Progenitor cell of endocrine pancreas (in vitro differentiated cells): ENCODE measurements around the gene PGF. TPM values are rescaled to one million over a fixed set of nuclear protein-coding genes. Genes with fewer than 3 reads are reported as not detected.

Source experiments
- DNase-seq: peaks from one replicate; pipeline ENCODE4 v3.0.0; 2021; ENCODE audit warnings: low spot score; ENCODE audit not compliant: unreplicated experiment
- H3K27ac Mint-ChIP-seq: 2 replicates; pipeline ENCODE4 v1.8.0; 2021; ENCODE audit warnings: mild to moderate bottlenecking, moderate library complexity, mixed read lengths
- H3K27me3 Mint-ChIP-seq: 2 replicates; pipeline ENCODE4 v1.8.0; 2021; ENCODE audit warnings: mixed read lengths
- H3K36me3 Mint-ChIP-seq: 2 replicates; pipeline ENCODE4 v1.8.0; 2022; ENCODE audit warnings: mixed read lengths; ENCODE audit not compliant: insufficient read depth
- H3K4me1 Mint-ChIP-seq: 2 replicates; pipeline ENCODE4 v1.8.0; 2021; ENCODE audit warnings: low read depth, mixed read lengths
- H3K4me3 Mint-ChIP-seq: 2 replicates; pipeline ENCODE4 v1.8.0; 2021; ENCODE audit warnings: low read depth, mild to moderate bottlenecking, moderate library complexity, mixed read lengths
- H3K9me3 Mint-ChIP-seq: 2 replicates; pipeline ENCODE4 v1.8.0; 2021; ENCODE audit warnings: low read depth, mixed read lengths
- total RNA-seq: library from RNA; stranded (reverse); gene quantifications from 2 replicates; pipeline ENCODE4 v1.2.1, GENCODE V29; 2021
- TF ChIP-seq, protein P1 (sequence below): fragments of 200-600 bp; sonication (generic); IDR thresholded peaks from one replicate; pipeline ENCODE4 v1.5.0; 2021; ENCODE audit warnings: antibody characterized with exemption, mild to moderate bottlenecking; ENCODE audit not compliant: unreplicated experiment

Gene PGF
- total RNA-seq, 1 donor from 2014 or later = 3.5 TPM

GRCh38 chr14:74896400-74896799 lies 59.0 kb downstream of the PGF start:
- Mint-ChIP-seq H3K4me1 (peaks cover 18% of the 10 kb centered on the region), H3K27ac (no peak overlapping the region), H3K27me3 (no peaks in the 10 kb centered on the region), H3K36me3 (peaks cover 41% of the 10 kb centered on the region), H3K9me3 (no peaks in the 10 kb centered on the region), H3K4me3 (no peak overlapping the region)
- no peak for DNase-seq
- TF ChIP-seq, protein P1, sequence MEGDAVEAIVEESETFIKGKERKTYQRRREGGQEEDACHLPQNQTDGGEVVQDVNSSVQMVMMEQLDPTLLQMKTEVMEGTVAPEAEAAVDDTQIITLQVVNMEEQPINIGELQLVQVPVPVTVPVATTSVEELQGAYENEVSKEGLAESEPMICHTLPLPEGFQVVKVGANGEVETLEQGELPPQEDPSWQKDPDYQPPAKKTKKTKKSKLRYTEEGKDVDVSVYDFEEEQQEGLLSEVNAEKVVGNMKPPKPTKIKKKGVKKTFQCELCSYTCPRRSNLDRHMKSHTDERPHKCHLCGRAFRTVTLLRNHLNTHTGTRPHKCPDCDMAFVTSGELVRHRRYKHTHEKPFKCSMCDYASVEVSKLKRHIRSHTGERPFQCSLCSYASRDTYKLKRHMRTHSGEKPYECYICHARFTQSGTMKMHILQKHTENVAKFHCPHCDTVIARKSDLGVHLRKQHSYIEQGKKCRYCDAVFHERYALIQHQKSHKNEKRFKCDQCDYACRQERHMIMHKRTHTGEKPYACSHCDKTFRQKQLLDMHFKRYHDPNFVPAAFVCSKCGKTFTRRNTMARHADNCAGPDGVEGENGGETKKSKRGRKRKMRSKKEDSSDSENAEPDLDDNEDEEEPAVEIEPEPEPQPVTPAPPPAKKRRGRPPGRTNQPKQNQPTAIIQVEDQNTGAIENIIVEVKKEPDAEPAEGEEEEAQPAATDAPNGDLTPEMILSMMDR = no peak

DNA sequence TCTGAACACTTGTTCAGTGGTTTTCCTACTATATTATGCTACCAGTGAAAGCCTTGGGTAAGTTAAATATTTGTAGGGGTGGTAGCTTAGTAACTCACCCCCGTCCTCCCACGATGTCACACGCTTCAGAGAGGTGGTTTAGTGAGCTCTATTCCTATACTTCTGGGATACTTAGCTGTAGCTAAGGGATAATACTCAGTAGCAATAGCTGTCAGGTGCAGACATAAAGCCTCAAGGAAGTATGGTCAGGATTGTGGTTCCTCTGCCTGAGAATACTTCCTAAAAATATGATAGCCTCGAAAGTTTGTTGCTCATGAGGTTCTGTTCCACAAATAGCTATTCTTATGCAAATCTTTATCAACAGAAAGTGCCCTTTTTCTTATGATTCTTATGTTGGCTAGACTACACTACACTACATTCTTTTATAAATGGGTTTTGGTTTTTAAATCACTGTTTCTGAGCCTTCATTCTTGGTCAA lies 61.7 kb downstream of the PGF start:
- TF ChIP-seq, protein P1 = no peak
- Mint-ChIP-seq H3K4me3 (no peak overlapping the region), H3K36me3 (peaks cover 29% of the 10 kb centered on the region), H3K27me3 (no peaks in the 10 kb centered on the region), H3K9me3 (no peaks in the 10 kb centered on the region), H3K27ac (no peak overlapping the region), H3K4me1 (peaks cover 10% of the 10 kb centered on the region)
- no peak for DNase-seq

DNA sequence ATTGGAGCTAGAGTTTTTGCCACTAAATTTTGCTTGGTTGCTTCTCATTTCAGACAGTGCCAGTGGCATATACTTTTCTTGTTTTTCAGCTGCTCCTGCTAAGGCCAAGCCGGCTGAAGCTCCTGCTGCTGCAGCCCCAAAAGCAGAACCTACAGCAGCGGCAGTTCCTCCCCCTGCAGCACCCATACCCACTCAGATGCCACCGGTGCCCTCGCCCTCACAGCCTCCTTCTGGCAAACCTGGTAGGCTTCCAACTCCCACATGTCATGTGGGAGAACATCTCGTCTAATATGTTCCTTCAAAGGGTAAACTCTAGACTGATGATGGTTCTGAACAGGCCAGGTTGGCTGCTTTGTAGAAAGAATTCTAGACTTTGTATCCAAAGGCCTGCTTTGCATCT lies 62.7 kb downstream of the PGF start:
- H3K4me1 Mint-ChIP-seq = peaks cover 7% of the 10 kb centered on the region
- TF ChIP-seq, protein P1 = no peak

GRCh38 chr14:74891870-74892269 lies 63.5 kb downstream of the PGF start:
- DNase-seq = no peak
- Mint-ChIP-seq H3K27ac (no peak overlapping the region), H3K36me3 (peaks cover 27% of the 10 kb centered on the region), H3K27me3 (no peaks in the 10 kb centered on the region), H3K4me1 (peaks cover 3% of the 10 kb centered on the region), H3K9me3 (no peaks in the 10 kb centered on the region), H3K4me3 (no peak overlapping the region)
- TF ChIP-seq, protein P1 = no peak

More for the DNA sequence above, 62.7 kb downstream of the PGF start:
- H3K27ac Mint-ChIP-seq = no peak overlapping the region
- H3K36me3 Mint-ChIP-seq = peaks cover 29% of the 10 kb centered on the region
- DNase-seq = no peak
- no peaks in the 10 kb centered on the region for H3K9me3 Mint-ChIP-seq
- H3K4me3 Mint-ChIP-seq = no peak overlapping the region
- H3K27me3 Mint-ChIP-seq = no peaks in the 10 kb centered on the region

Other genes starting within 250 kb of the PGF start
- 44.0 and 55.1 TPM in 2 replicates for gene AREL1, start 242.5 kb downstream of the PGF start, total RNA-seq
- gene FCF1, start 242.5 kb downstream of the PGF start, total RNA-seq = 48.8 and 51.3 TPM in 2 replicates
- 119 and 128 TPM in 2 replicates for gene YLPM1, start 192.3 kb downstream of the PGF start, total RNA-seq
- gene PROX2, start 79.5 kb downstream of the PGF start, total RNA-seq = not detected in 2 replicates
- gene DLST, start 73.7 kb downstream of the PGF start, total RNA-seq = 89.1 and 97.8 TPM in 2 replicates
- 3.5 and 5.4 TPM in 2 replicates for gene RPS6KL1, start 32.3 kb downstream of the PGF start, total RNA-seq
- 36.1 and 36.7 TPM in 2 replicates for gene EIF2B2, start 47.3 kb upstream of the PGF start, total RNA-seq
- 30.8 TPM in 2 replicates for gene MLH3, start 95.9 kb upstream of the PGF start, total RNA-seq
- gene ACYP1, start 108.4 kb upstream of the PGF start, total RNA-seq = 19.9 and 21.2 TPM in 2 replicates
- 4.8 and 7.5 TPM in 2 replicates for gene ZC2HC1C, start 114.0 kb upstream of the PGF start, total RNA-seq
- 97.1 and 100 TPM in 2 replicates for gene NEK9, start 171.5 kb upstream of the PGF start, total RNA-seq
- gene TMED10, start 221.0 kb upstream of the PGF start, total RNA-seq = 282 and 288 TPM in 2 replicates